GM21390 (cell line): ENCODE results near the gene INPP5E.
A peak's percentile ranks its signal among the peaks of the same experiment; 100 is the strongest.

Source experiments
- ATAC-seq: cut with Tn5 transposase; IDR thresholded peaks from one replicate; pipeline ENCODE4 v1.9.1; 2021; ENCODE audit not compliant: unreplicated experiment

The INPP5E gene, protein sequence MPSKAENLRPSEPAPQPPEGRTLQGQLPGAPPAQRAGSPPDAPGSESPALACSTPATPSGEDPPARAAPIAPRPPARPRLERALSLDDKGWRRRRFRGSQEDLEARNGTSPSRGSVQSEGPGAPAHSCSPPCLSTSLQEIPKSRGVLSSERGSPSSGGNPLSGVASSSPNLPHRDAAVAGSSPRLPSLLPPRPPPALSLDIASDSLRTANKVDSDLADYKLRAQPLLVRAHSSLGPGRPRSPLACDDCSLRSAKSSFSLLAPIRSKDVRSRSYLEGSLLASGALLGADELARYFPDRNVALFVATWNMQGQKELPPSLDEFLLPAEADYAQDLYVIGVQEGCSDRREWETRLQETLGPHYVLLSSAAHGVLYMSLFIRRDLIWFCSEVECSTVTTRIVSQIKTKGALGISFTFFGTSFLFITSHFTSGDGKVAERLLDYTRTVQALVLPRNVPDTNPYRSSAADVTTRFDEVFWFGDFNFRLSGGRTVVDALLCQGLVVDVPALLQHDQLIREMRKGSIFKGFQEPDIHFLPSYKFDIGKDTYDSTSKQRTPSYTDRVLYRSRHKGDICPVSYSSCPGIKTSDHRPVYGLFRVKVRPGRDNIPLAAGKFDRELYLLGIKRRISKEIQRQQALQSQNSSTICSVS

GRCh38 chr9:136439481-136440408 is at the start of gene INPP5E:
INPP5E (minus strand) TSS chr9:136439845; CDS start chr9:136439419, 426 bp downstream.
- ATAC-seq, result peak; percentile 60

DNA sequence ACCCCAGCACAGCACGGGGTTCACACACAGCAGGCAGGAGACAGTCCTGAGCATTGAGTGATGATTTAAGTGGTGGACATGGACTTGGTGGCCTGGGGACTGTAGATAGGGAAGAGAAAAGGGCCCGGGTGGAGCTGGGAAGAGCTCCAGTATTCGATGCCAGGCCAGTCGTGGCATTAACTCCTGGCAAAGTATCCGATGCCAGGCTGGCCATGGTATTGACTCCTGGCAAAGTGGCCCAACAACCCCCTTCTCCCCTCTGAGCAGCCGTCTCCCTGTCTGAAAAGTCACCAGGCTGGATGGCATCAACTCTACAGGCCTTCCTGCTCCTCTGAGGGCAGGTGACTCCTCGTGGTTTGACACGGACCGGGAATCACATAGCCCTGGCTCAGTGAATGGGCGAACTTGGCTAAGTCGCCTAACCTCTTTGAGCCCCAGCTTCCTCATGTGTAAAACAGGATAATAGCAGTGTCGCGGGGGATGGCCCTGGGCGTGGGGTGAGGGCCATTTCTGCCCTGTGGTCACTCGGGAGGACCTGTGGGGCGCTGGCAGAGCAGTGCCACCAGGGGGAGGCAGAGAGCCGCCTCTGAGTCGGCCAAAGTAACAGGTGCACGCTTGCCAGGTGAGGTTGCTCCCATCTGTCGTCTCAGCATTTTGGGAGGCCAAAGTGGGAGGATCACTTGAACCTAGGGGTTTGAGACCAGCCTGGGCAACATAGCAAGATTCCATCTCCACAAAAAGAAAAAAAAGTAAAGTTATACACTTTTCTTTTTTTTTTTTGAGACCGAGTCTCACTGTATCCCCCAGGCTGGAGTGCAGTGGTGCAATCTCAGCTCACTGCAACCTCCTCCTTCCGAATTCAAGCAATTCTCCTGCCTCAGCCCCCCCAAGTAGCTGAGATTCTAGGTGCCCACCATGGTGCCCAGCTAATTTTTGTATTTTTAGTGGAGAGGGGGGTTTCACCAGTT is 48.9 kb upstream of the INPP5E start:
- no peak for ATAC-seq

DNA sequence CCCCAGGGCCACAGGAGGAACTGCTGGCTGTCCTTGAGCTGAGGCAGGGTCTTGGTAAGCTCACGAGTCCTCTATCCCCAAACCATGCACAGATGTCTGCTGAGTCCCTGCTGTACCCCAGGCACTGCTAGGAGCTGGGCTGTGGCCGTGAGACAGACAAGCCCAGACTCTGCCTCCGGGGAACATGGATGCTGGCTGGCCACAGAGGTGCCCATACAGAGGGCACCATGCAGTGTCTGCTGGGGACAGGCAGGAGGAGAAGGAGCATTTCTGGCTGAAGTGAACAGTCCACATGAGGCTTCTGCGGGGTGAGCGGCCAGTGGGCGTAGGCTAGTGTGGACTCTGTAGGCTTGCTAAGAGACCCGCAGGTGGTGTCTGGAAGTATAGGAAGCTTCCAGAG is 48.0 kb upstream of the INPP5E start:
- ATAC-seq, result no peak

DNA sequence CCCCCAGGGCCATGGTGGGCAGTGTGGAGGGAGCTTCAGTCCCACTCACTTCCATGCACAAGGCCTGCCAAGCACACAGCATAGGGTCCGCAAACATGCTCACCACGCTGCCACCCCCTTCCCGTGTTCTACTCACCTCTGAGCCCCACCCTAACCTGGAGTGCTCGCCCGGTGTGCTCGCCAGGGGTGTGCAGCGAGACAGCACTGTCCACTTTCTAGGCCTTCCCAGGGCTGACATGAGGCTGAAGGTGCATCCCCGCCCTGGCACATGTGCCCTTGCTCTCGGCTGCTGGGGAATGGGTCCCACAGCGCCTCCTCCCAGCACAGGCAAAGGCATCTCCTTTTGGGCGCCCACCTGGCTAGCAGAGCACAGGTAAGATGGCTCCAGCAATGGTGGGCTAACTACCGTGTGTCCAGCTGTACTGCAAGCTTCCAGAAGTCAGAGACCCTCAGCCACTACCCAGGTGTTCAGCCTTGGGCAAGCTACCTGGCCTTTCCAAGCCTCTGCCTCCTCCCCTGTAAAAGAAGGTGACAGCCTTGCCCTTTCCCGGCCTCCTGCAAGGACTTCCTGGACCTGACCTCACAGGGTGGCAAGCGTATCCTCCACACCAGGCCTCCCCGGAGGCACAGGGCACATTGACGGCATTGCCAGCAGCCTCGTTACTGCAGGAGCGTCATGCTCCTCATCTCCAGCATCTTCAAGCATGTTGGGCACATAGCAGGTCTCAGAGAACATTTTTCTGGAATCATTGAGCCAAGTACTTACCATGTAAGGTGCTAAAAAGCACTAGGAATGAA is 47.4 kb upstream of the INPP5E start:
- ATAC-seq, result no peak

DNA sequence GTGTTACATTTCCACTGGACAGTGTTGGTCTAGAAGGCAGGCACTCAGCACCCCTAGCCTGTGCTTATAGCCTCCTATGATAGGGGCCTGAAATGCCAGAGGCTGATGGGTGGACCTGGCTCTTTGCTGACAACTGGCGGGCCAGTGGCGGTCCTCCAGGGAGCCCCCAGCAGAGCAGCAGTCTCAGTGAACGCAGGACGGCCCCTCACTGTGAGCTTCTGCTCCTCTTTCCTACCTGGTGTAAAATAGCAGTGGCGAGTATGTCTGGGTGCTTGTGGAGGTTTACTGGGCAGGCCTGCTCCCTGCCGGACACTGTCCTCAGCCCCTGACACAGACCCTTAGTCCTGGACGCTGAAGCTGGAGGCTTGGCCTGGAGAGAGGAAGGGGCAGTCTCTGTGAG is 46.5 kb upstream of the INPP5E start:
- no peak for ATAC-seq

DNA sequence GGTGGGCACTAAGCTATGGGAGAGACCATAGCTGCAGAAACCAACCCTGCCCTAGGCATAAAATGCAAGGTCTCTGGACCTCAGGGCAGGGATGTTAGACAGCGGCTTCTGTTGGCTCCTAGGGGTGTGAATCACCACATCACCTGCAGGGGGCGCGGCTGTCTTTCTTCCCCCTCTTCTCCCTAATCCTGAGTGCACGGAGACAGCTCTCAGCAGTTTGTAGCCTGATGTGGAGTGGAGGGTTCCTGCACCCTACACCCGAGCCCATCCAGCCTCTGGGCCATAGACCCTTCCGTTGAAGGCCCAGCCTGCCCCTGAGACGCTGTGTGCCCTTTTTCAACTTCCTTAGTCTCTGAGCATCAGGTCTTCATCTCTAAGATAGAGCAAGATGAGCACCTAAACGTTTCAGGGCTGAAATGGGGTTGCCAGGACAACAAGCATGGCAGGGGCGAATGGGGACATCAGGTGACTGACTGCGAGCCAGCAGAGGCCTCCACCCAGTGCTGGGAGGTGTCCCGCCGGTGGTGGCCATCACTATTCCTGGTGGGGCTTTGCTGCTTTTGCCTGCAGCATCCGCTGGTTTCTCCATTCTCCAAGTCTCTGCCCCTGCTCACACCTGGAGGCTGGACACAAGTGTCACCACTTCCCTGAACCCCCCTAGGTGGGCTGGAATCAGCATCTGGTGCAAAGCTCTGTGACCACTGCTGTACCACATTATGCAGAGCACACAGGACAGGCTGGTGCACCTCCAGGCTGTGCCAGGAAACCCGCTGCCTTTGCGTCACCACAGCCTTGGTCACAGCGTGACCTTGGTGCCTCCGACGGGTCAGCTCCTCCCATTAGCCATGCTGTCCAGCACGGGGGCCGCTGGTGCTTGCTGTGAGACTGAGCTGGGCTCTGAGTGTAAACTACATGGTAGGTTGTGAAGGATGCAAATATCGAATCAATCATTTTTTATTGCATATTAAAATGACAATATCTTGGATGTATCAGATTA is 45.7 kb upstream of the INPP5E start:
- no peak for ATAC-seq

DNA sequence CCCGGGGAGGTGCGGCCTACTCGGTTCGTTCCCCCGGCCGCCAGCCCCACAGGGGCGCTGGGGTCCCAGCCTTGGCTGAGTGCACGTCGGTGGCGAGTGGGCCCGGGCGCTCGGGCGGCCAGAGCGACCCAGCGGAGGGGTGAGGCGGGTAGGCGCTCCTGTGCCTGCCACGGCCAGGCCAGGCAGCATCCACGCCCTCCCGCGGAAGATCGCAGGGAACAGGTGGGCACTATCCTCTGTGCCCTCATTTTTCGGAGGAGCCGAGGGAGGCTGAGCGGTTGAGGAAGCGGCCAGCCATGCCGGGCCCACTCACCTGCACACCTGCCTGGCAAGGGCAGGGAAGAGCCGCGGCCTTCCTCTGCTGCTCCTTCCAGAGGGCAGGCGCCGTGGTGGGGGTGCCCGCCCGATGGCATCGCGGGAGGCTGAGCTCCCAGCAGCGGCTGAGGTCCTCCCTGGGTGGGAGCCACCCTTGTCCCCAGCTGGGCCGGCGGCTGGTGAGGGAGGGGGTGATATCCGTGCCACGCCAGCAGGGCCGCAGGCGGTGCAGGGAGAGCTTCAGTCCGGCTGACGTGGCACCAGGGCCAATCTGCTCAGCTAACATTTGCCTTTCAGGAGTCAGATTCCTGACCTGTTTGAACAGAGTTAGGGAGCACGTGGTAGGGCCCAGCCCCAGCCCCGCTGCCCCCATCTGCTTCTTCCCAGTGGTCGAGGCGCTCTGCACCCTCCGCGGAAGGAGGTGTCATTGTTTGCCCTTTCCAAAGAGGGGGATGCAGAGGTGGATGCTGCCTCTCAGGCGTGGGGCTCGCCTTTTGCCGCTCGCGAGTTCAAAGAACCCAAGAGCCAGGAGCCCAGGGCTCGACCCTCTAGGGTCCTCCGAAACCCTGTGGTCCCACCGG is 44.8 kb upstream of the INPP5E start:
- ATAC-seq, result no peak

GRCh38 chr9:136483589-136484152 is 44.0 kb upstream of the INPP5E start:
- ATAC-seq, result peak; percentile 54

- ATAC-seq, result peak; percentile 58
Measured at GRCh38 chr9:136482793-136483588, 43.3 kb upstream of the INPP5E start, which contains the start of gene SEC16A. SEC16A (minus strand) TSS chr9:136483040; CDS start chr9:136477615, 5,425 bp downstream.

DNA sequence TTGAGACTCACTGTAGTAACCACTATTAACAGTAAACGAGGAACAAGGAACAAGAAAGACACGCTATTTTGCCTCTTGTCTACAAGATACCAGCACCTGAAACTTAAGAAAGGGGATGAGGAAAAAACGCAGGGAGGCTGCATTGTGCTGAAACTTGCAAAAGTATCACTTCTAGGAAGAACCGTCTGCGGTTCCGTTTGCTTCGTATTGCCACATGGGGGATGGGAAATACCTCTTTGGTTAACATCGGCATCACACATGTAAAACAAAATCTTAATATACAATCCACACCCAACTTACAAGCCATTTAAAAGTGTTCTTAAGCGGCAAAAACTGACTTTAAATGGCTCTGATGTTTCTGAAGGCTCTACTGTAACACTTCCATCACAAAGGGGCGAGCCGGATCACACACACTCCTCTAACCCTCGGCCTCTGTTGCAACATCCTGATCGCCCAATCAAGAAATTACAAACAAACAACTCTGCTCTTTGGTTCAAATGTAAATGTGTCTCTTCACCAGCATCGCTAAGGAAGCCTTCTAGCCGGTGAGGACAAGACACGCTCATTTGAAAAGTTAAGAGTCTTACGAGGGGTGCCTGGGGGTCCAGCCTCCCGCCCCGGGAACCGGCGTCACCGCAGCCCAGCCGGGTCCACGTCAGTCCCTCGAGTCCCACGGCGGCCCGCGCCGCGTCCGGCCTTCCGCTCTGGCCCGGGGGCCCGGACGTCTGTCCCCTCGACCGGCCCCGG is 42.6 kb upstream of the INPP5E start:
- no peak for ATAC-seq

- no peak for ATAC-seq
Measured at GRCh38 chr9:136481558-136481957, 41.9 kb upstream of the INPP5E start.

GRCh38 chr9:136476369-136477150 is 36.9 kb upstream of the INPP5E start:
- ATAC-seq, result no peak

- ATAC-seq, result no peak
Measured at GRCh38 chr9:136474974-136475865, 35.6 kb upstream of the INPP5E start.
